CD4-positive, alpha-beta T cell (primary cell): ENCODE measurements around the gene TRIM66. TPM values are rescaled to one million over a fixed set of nuclear protein-coding genes. Genes with fewer than 3 reads are reported as not detected.

Experiments used
- ATAC-seq: fragments of 200-7000 bp; cut with Tn5 transposase; one replicate; pipeline ENCODE4 v1.10.0; 2022; ENCODE audit warnings: mild to moderate bottlenecking; ENCODE audit not compliant: poor library complexity
- CTCF ChIA-PET: fragments of 350-600 bp; sonication (Branson Sonifier 250); formaldehyde crosslinking; loops from one replicate; lab custom pipeline; 2021; ENCODE audit warnings: antibody characterized with exemption, inconsistent platforms; lab: Charles Lee
- POLR2A ChIA-PET: fragments of 350-600 bp; sonication (Branson Sonifier 250); formaldehyde crosslinking; loops from one replicate; lab custom pipeline; 2021; ENCODE audit warnings: antibody characterized with exemption, inconsistent platforms; lab: Charles Lee
- DNase-seq, 14 experiments: peaks; one replicate each; pipeline ENCODE4 v3.0.0-alpha.2; 2013 to 2020; ENCODE audit warnings: mixed read lengths in 2 of 14
- H3K27ac ChIP-seq, 2 donors: one replicate each; pipeline versions ENCODE4 v1.5.1 to v1.7.0; 2013; ENCODE audit warnings: low read length in 2 of 2, low read depth in 1 of 2, mild to moderate bottlenecking in 1 of 2
- H3K27me3 ChIP-seq, 2 experiments: 1 replicate in 1 of 2; 2 replicates in 1 of 2; pipeline versions ENCODE4 v1.6.1 to v1.7.0; 2013; ENCODE audit warnings: low read length in 2 of 2, control low read depth in 1 of 2, mild to moderate bottlenecking in 1 of 2, moderate library complexity in 1 of 2; ENCODE audit not compliant: insufficient read depth in 2 of 2, control insufficient read depth in 1 of 2
- H3K36me3 ChIP-seq: one replicate; pipeline ENCODE4 v1.6.1; 2013; ENCODE audit warnings: low read length, control low read depth; ENCODE audit not compliant: insufficient read depth
- H3K4me1 ChIP-seq: one replicate; pipeline ENCODE4 v1.6.1; 2013; ENCODE audit warnings: low read length, control low read depth; ENCODE audit not compliant: insufficient read depth
- H3K4me3 ChIP-seq: one replicate; pipeline ENCODE4 v1.5.1; 2013; ENCODE audit warnings: mild to moderate bottlenecking, low read length, moderate library complexity
- H3K9me3 ChIP-seq, 2 experiments: 1 replicate in 1 of 2; 2 replicates in 1 of 2; pipeline versions ENCODE4 v1.6.1 to v1.7.0; 2013; ENCODE audit warnings: low read length in 2 of 2, mild to moderate bottlenecking in 2 of 2, control low read depth in 1 of 2, moderate library complexity in 1 of 2; ENCODE audit not compliant: control insufficient read depth in 1 of 2, insufficient read depth in 1 of 2
- H3K27ac Mint-ChIP-seq: one replicate; pipeline ENCODE4 v1.8.0; 2020; ENCODE audit warnings: mixed read lengths
- H3K27me3 Mint-ChIP-seq: one replicate; pipeline ENCODE4 v1.8.0; 2021; ENCODE audit warnings: mixed read lengths
- H3K36me3 Mint-ChIP-seq: one replicate; pipeline ENCODE4 v1.8.0; 2021; ENCODE audit warnings: low read depth, mixed read lengths
- H3K4me1 Mint-ChIP-seq: one replicate; pipeline ENCODE4 v1.8.0; 2021; ENCODE audit warnings: low read depth, mixed read lengths
- H3K4me3 Mint-ChIP-seq: one replicate; pipeline ENCODE4 v1.8.0; 2020; ENCODE audit warnings: mild to moderate bottlenecking, mixed read lengths
- H3K9me3 Mint-ChIP-seq: one replicate; pipeline ENCODE4 v1.8.0; 2020; ENCODE audit warnings: mixed read lengths
- CTCF ChIP-seq: fragments of 200-600 bp; IDR thresholded peaks from one replicate; pipeline ENCODE4 v1.8.0; 2022; ENCODE audit warnings: antibody characterized with exemption, mild to moderate bottlenecking
- intact Hi-C, 2 experiments: fragments of 100-400 bp; cut with DNase I in 1 of 2; cut with micrococcal nuclease in 1 of 2; formaldehyde crosslinking; loops; one replicate each; pipeline versions ENCODE4 v1.15.1 to v1.9.0; 2023 to 2025; cut with DNase I, micrococcal nuclease
- total RNA-seq, 174 experiments: library from RNA in 2 of 174; stranded (reverse) in 2 of 174; gene quantifications; one replicate each; pipeline ENCODE4 v1.2.3 and lab custom pipeline; 2021 to 2026

Gene TRIM66
- total RNA-seq, 2 experiments from 2014 or later, result 6.8 to 9.8 TPM

GRCh38 chr11:8661001-8661795, 21.3 kb downstream of the TRIM66 start:
- Mint-ChIP-seq H3K4me1 (no peaks in the 10 kb centered on the region), H3K36me3 (peaks cover 1% of the 10 kb centered on the region), H3K4me3 (no peak overlapping the region), H3K27me3 (no peaks in the 10 kb centered on the region), H3K27ac (no peak overlapping the region), H3K9me3 (no peaks in the 10 kb centered on the region)
- no peak for TF ChIP-seq CTCF
- no peaks in the 10 kb centered on the region for H3K9me3 ChIP-seq
- peaks cover 2% of the 10 kb centered on the region for H3K36me3 ChIP-seq
- ATAC-seq (no peak), DNase-seq (no peak)
- H3K27ac ChIP-seq, result no peak overlapping the region
- H3K4me3 ChIP-seq, result no peak overlapping the region
- H3K4me1 ChIP-seq, result no peaks in the 10 kb centered on the region
- intact Hi-C loops, result no loop called here
- no peaks in the 10 kb centered on the region for H3K27me3 ChIP-seq
- ChIA-PET CTCF (no interaction called here), POLR2A (no interaction called here)

- Mint-ChIP-seq H3K4me3 (no peak overlapping the region), H3K27me3 (no peaks in the 10 kb centered on the region), H3K9me3 (no peaks in the 10 kb centered on the region), H3K27ac (no peak overlapping the region), H3K4me1 (no peaks in the 10 kb centered on the region), H3K36me3 (no peaks in the 10 kb centered on the region)
- Histone ChIP-seq H3K4me3 (no peak overlapping the region), H3K27me3 (no peaks in the 10 kb centered on the region), H3K4me1 (no peaks in the 10 kb centered on the region), H3K27ac (no peak overlapping the region), H3K9me3 (no peaks in the 10 kb centered on the region), H3K36me3 (no peaks in the 10 kb centered on the region)
- DNase-seq (no peak), ATAC-seq (no peak)
- TF ChIP-seq CTCF, result no peak
- CTCF ChIA-PET, result no interaction called here
- POLR2A ChIA-PET, result no interaction called here
- intact Hi-C loops, result no loop called here
These were observed 24.0 kb downstream of the TRIM66 start for GRCh38 chr11:8658321-8659057.

DNA sequence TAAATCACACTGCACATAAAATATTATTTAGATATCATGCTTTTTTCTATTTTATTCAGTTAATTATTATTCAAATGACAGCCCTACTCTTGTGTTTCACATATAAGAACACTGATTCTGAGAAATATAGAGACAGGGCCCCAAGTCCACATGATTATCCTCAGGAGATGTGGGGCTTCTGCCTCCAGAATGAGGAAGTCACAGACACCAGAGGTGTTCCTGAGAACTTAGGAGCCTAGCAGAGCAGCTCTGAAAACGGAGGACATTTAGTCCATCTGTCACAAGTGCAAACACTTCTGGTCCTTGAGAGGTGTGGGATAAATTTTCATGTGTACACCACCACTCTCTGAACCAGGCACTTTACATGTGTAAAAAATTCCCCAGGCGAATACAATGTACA, 26.2 kb downstream of the TRIM66 start:
- no peaks in the 10 kb centered on the region for H3K4me1 ChIP-seq
- H3K4me3 ChIP-seq, result no peak overlapping the region
- peaks cover 5% of the 10 kb centered on the region for H3K36me3 ChIP-seq
- no peaks in the 10 kb centered on the region for H3K9me3 ChIP-seq
- no peak for TF ChIP-seq CTCF
- Mint-ChIP-seq H3K36me3 (peaks cover 10% of the 10 kb centered on the region), H3K4me1 (no peaks in the 10 kb centered on the region), H3K27ac (no peak overlapping the region), H3K4me3 (no peak overlapping the region), H3K27me3 (no peaks in the 10 kb centered on the region), H3K9me3 (no peaks in the 10 kb centered on the region)
- ATAC-seq (no peak), DNase-seq (no peak)
- H3K27ac ChIP-seq, result no peak overlapping the region
- ChIA-PET POLR2A (interaction anchor here (1.2 kb wide), 1 partner anchor 33 kb away, joined by 3 read pairs; no protein-coding TSS in a partner anchor), CTCF (no interaction called here)
- intact Hi-C loops, result no loop called here
- H3K27me3 ChIP-seq, result no peaks in the 10 kb centered on the region
